ENCODE data around the gene C2orf92.
"Not testable (repeated sequence)": the region's sequence is repeated elsewhere in the genome, so short reads cannot be mapped to it uniquely, and the experiment has no call there.

C2orf92 gene

GRCh38 chr2:97669448-97669847, at the start of gene C2orf92:
TSS of gene C2orf92 (plus strand) at chr2:97669713. CDS start at chr2:97669789, 76 bp downstream.
- no peak for DNase-seq

- DNase-seq = not testable (repeated sequence)
These were observed 49.0 kb upstream of the C2orf92 start for GRCh38 chr2:97620492-97620891.

- not testable (repeated sequence) for DNase-seq
These were observed 46.5 kb upstream of the C2orf92 start for GRCh38 chr2:97622976-97623375.

GRCh38 chr2:97625354-97626048, 44.0 kb upstream of the C2orf92 start:
- DNase-seq = not testable (repeated sequence)

- DNase-seq = not testable (repeated sequence)
These were observed 43.5 kb upstream of the C2orf92 start for GRCh38 chr2:97626049-97626430.

- no peak for DNase-seq
These were observed 25.3 kb upstream of the C2orf92 start for GRCh38 chr2:97644023-97644717.

- DNase-seq = no peak
These were observed 24.3 kb upstream of the C2orf92 start for GRCh38 chr2:97645112-97645694.

GRCh38 chr2:97645695-97646629, 23.6 kb upstream of the C2orf92 start, which contains the start of gene COX5B:
TSS of gene COX5B (plus strand) at chr2:97646062. CDS start at chr2:97646087, 25 bp downstream.
- DNase-seq = peak; percentile 95

- DNase-seq = no peak
These were observed 22.5 kb upstream of the C2orf92 start for GRCh38 chr2:97646977-97647376.

GRCh38 chr2:97651114-97651513, 18.4 kb upstream of the C2orf92 start:
- no peak for DNase-seq

GRCh38 chr2:97653473-97653872, 16.0 kb upstream of the C2orf92 start:
- no peak for DNase-seq

GRCh38 chr2:97653874-97654273, 15.6 kb upstream of the C2orf92 start:
- no peak for DNase-seq

GRCh38 chr2:97654309-97654708, 15.2 kb upstream of the C2orf92 start:
- DNase-seq = no peak

- no peak for DNase-seq
These were observed 14.7 kb upstream of the C2orf92 start for GRCh38 chr2:97654791-97655190.

- DNase-seq = no peak
These were observed 13.3 kb upstream of the C2orf92 start for GRCh38 chr2:97656129-97656755.

- no peak for DNase-seq
These were observed 12.5 kb upstream of the C2orf92 start for GRCh38 chr2:97656905-97657587.

GRCh38 chr2:97657986-97658690, 11.4 kb upstream of the C2orf92 start:
- no peak for DNase-seq

- no peak for DNase-seq
These were observed 10.8 kb upstream of the C2orf92 start for GRCh38 chr2:97658691-97659157.

GRCh38 chr2:97659256-97660043, 10.1 kb upstream of the C2orf92 start:
- DNase-seq = no peak

Data from NCI-H2171 (cell line).